Fibroblast of pulmonary artery (primary cell): ENCODE data around the gene BCAS1.
A peak's percentile ranks its signal among the peaks of the same experiment; 100 is the strongest.

Source experiments
- DNase-seq: peaks from one replicate; pipeline ENCODE4 v3.0.0-alpha.2; 2010; ENCODE audit warnings: low read depth
- H3K4me3 ChIP-seq: replicated peaks from 2 replicates; pipeline ENCODE4 v1.5.1; 2011; ENCODE audit warnings: low read depth, mild to moderate bottlenecking, control low read depth, low read length, moderate library complexity
- CTCF ChIP-seq: IDR thresholded peaks from 2 replicates; pipeline ENCODE4 v1.5.1; 2011; ENCODE audit warnings: mild to moderate bottlenecking, control low read depth, low read length, inconsistent platforms; ENCODE audit errors: missing control alignments

Gene BCAS1

GRCh38 chr20:53926428-53927028, 143.9 kb downstream of the BCAS1 start:
- peak; percentile 97 for DNase-seq
- TF ChIP-seq CTCF: no peak
- no peak overlapping the region for H3K4me3 ChIP-seq

- TF ChIP-seq CTCF: no peak
- no peak overlapping the region for H3K4me3 ChIP-seq
Observed at GRCh38 chr20:53925651-53926401, 144.6 kb downstream of the BCAS1 start.

GRCh38 chr20:53923566-53924369, 146.6 kb downstream of the BCAS1 start:
- DNase-seq: no peak
- TF ChIP-seq CTCF: no peak
- no peak overlapping the region for H3K4me3 ChIP-seq

More at GRCh38 chr20:53925651-53926401, 144.6 kb downstream of the BCAS1 start:
- no peak for DNase-seq

- DNase-seq: no peak
- no peak overlapping the region for H3K4me3 ChIP-seq
- TF ChIP-seq CTCF: no peak
Observed at GRCh38 chr20:53922901-53923314, 147.5 kb downstream of the BCAS1 start.

- H3K4me3 ChIP-seq: no peak overlapping the region
- TF ChIP-seq CTCF: no peak
- no peak for DNase-seq
Observed at GRCh38 chr20:53921443-53921973, 148.9 kb downstream of the BCAS1 start.

GRCh38 chr20:53920647-53921245, 149.6 kb downstream of the BCAS1 start:
- DNase-seq: no peak
- no peak for TF ChIP-seq CTCF
- no peak overlapping the region for H3K4me3 ChIP-seq
